GM19372 (cell line): ENCODE measurements around the gene ZNF692.
"Not testable (repeated sequence)": the region's sequence is repeated elsewhere in the genome, so short reads cannot be mapped to it uniquely, and the experiment has no call there.

Source experiments
- ATAC-seq: cut with Tn5 transposase; IDR thresholded peaks from one replicate; pipeline ENCODE4 v1.9.1; 2021; ENCODE audit warnings: mild to moderate bottlenecking, low read depth, moderate library complexity; ENCODE audit not compliant: unreplicated experiment

ZNF692 gene

DNA sequence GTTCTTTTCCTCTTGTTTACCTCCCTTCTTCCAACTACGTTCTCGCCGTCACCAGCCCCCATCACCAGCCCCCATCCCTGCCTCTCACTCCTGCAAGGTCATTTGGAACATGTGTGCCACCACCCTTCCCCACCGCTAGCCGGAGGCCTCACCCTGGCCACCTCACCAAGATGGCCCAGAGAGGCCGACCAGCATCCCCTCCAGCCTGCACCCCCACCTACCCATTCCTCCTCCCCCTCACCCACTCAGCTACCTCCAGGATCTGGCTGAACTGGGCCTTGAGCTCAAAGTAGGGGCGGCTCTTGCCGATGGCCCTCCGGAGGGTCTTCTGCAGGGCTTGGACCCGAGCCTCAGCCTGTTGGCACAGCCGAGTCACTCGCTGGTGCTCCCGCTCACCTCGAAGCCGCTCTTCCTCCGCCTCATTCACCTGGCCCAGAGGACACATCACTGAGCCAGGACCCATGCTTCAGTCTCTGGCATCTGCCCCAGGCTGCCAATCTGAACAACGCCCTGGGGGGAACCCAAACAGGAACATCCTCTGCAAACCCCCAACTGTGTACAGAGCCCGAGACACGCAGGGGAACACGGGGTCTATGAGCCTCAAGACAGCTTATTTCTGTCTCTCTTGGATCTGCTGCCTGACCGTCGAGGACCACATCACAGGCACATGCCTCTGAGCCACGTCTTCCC, 46.0 kb downstream of the ZNF692 start:
- no peak for ATAC-seq

DNA sequence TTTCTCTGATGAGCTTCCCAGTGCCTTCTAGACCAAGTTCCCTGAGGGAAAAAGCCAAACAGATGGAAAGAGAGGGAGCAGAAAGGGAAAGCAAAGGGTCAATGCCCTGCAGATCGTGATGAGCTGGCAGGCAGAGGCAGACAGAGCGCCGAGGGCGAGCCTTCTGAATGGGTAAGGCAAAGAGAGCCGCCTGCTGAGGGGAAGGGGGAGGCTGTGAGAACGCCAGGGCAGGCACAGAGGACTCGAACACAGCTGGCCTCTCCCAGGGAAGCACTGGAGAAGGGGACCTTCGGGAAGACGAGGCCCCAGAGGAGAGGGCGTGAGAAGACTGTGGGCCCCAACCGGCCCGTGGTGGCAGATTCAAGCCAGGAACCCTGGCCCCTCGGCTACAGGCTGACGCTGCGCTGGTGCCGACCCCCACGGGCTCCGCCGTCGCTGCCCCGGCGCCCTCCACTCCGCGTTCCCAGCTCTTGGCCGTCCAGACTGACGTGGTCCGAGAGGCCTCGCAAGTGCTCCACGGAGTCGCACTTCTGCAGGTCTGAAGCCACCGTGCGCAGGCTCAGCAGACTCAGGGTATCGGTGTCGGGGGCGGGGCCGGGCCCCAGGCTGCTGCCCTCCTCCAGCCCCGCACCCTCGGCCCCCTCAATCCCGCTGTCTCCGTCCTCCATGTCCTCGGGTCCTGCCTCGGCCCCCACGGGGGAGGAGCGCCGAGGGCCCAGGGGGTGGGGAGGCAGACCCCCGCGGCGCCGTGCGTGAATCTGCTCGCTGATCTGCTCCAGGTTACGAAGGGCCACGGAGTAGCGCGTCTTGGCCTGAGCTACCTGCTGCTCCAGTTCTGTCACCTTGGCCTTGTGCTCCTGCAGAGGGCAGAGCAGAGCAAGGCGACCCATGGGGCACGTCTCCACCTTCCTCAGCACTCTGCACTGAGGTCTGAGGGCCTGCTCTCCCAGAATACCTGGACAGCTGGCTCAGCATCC, 47.1 kb downstream of the ZNF692 start:
- ATAC-seq, result no peak

DNA sequence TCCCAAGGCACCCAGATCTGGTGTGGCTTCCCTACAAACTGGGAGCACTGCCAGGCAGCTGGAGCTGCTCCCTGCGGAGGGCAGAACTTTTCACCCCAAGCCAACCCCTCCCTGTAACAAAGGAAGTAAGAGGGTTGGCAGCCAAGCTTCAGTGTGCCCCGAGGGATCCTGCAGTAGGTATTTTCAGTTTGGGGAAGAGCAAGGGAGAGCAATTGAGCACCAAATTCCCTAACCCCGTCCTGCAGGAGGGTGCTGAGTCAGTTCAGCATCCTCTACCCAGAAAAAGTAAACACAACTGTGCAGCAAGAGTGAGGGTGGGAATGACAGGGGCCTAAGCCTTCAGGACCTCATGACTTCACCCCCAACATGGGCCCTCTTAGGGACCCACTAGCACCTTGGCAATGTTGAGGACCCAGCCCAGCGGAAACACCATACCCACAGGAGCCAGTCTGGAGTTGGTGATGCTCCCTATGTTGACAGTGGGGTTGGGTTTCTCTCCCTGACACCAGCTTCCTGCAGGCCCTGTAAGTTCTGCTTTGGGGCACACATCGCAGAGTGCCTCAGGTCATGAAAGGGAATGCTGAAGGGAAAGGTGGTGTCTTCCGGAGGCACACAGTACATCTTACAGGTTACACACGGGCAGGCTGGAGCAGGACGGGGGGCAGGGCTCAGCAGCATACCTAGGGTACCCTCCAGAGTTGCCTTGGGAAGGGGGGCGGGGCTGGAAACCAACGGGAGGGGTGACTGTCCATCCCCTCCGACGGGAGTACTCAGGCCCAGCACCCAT, 48.0 kb downstream of the ZNF692 start:
- ATAC-seq, result no peak

DNA sequence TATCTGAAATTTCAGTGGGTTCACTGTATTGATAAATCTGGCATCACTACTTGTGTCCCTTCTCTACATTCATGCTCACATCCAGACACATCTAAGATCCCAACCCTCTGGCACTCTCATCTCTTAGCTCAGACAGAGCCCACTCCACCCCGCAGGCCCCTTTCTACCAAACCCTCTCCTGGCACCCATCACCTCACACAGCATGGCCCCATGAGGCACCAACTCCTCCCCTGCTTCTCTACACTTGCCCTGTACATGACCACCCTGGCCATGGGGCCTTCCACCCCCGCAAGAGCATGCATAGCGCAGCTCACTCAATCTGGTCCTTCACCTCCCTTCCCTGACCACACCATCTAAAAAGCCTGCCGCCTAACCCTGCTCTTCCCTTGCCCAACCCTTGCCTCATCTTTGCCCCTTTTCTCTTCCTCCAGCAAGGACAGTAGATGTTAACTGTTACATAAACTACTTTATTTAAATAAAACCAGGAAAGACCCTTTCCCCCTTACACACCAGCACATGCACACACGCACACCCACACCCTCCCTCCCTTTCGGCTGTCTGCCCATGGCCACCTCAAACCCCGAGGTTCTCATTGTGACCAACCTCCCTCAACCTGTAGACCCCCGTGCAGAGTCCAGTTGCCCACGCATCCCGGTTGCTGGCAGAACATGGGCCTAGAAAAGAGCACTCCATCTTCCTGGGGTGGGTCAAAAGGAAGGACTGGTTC, 48.7 kb downstream of the ZNF692 start:
- ATAC-seq, result no peak

DNA sequence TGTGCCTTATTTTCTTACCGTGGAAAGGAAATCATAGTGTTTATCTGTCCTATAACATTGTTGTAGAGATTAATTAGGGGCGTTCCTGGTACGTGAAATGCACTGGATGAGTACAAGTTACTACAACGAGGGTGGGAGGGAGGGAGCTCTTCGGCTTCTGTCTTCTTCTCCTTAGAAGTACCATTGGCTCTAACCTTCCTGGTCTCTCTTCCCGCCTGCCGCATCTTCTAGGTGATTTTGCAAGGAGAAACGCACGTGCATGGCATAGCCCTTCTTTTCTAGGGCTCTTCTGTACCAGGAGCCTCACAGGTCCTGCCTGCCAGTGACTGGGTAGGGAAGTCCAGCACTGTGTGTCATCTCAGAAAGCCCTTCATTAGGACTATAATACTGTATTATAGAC, 50.0 kb downstream of the ZNF692 start:
- no peak for ATAC-seq

DNA sequence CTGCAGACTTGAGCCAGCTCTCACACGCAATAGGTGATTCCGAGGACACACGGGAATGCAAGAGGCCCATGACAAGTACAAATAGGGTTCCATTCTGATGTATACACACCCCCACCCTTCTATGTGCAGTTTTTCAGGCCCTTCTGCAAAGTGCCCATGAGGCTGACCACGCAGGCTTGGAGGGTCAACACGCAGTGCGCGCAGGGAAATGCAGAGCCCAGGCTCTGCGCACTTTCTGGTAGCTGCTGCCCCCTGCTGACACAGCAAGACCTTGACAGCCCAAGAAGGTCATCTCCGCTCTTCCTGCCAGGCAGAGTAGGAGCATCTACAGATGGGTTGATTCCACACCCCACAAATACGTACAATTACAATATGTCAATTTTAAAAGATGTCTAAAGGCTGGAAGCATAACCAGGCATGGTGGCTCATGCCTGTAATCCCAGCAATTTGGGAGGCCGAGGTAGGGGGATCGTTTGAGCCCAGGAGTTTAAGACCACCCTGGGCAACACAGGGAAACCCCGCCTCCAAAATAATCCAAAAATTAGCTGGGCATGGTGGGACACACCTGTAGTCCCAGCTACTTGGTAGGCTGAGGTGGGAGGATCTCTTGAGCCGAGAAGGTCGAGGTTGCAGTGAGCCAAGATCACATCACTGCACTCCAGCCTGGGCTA, 51.7 kb downstream of the ZNF692 start:
- peak; percentile 38 for ATAC-seq

DNA sequence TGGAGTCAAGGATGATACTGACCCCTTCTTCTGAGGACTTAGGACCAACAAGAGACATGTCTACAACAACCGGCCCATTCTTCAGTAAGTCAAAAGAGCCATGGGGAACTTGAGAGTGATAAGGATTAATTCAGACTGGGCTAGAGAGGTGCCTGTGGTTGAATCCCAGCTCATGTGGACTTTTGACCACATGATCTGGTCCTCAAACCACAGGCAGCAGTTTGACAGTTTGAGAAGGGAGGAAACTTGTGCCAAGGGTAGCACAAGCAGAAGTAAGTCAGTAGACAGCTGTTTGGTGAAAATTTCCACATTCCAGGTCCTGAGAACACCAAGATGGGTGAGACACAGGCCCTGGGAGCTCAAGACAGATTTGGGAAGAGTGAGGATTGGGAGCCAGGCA, 53.0 kb downstream of the ZNF692 start:
- no peak for ATAC-seq

DNA sequence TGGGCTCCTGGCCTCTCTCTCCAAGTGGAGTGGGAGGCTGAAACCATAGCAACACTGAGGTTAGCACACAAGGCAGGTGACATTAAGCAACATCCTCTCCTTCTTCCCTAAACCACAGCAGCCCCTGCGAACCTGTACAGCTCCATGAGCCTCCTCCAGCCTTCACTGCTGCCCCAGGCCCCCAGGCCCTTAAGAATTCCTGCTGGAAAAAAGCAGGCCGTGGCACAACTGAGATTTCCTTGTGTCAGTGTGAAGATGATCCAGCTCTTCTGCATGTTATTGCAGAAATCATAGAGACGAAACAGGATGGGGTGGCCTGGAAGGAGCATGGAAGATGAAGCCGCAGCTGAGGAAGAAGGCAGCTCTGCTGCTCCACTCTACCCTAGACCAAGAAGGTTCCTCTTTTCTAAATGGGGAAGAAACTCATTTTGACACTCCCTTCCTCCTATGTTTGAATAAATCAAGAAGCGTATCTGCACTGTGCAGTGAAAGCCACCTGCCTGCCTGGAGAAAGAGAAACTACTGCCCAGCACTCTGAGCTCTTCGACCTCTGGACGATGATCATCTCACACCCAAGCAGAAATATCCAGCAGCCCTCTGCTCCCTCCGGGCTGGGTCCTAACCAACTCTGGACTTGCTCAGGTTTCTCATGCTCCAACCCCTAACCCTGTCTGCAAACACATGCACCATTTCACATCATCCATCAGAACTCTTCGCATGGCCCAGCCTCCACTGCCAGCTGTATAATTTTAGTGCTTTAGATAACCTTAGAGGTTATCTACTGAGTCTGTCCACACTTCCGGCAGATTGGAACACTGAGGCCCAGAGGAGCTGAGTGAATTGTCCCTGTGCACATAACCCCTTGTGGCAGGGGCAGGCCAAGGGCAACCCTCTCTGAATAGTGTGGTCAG, 53.9 kb downstream of the ZNF692 start:
- peak; percentile 85 for ATAC-seq

DNA sequence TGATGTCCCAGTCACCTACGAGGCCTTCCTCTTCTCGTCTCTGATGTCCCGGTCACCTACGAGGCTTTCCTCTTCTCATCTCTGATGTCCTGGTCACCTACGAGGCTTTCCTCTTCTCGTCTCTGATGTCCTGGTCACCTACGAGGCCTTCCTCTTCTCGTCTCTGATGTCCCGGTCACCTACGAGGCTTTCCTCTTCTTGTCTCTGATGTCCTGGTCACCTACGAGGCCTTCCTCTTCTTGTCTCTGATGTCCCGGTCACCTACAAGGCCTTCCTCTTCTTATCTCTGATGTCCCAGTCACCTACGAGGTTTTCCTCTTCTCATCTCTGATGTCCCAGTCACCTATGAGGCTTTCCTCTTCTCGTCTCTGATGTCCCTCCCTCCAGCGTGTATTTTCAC, 55.4 kb downstream of the ZNF692 start:
- not testable (repeated sequence) for ATAC-seq

DNA sequence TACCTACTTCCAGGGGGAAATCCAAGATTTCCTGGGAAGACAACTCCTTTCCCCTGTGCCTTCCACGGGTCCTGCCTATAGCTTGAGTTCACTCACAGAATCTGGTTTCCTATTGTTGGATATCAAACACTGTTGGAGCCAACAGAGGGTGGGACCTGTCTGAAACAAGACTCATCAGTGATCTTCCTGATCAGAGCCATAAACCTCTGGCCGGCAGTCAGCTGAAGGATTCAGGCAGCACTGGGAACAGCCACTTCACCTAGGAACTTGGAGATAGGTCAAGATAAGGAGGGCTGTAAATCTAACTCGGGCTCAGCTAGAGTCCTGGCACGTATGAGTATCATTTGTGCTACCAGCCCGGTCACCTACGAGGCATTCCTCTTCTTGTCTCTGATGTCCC, 56.4 kb downstream of the ZNF692 start:
- ATAC-seq, result no peak

DNA sequence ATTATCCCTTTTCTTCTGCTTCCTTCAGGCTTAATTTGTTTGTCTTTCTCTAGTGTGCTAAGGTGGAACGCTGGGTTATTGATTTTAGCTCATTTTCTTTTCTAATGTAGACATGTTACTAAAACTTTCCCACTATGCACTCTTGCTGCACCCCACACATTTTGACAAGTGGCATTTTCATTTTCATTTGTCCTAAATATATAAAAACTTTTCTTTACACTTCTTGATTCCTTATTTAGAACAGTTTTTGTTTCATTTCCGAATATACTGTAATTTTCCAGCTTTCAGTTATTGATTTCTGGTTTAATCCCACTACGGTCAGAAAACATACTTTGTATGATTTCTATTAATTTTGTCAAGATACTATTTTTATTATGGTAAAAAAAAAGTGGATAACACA, 58.4 kb downstream of the ZNF692 start:
- no peak for ATAC-seq
